Lower lobe of right lung (tissue), 2 donors: ENCODE data around the gene NEDD4. TPM values are rescaled to one million over a fixed set of nuclear protein-coding genes. Genes with fewer than 3 reads are reported as not detected.

Experiments used
- ATAC-seq, 2 donors: fragments of 200-7000 bp; cut with Tn5 transposase; one replicate each; pipeline ENCODE4 v1.9.1; 2020 to 2022; ENCODE audit warnings: mild to moderate bottlenecking in 2 of 2, moderate library complexity in 2 of 2
- DNase-seq: peaks from one replicate; pipeline ENCODE4 v3.0.0-alpha.2; 2020
- H3K27ac ChIP-seq: fragments of 200-600 bp; one replicate; pipeline ENCODE4 v1.8.0; 2022
- H3K27me3 ChIP-seq: fragments of 200-600 bp; one replicate; pipeline ENCODE4 v1.8.0; 2022; ENCODE audit warnings: low read depth
- H3K36me3 ChIP-seq: fragments of 200-600 bp; one replicate; pipeline ENCODE4 v1.8.0; 2022; ENCODE audit warnings: mild to moderate bottlenecking
- H3K4me1 ChIP-seq: fragments of 200-600 bp; one replicate; pipeline ENCODE4 v1.8.0; 2022
- H3K4me3 ChIP-seq: fragments of 200-600 bp; one replicate; pipeline ENCODE4 v1.8.0; 2022; ENCODE audit warnings: mild to moderate bottlenecking
- H3K9me3 ChIP-seq: fragments of 200-600 bp; one replicate; pipeline ENCODE4 v1.8.0; 2022
- CTCF ChIP-seq: fragments of 200-600 bp; IDR thresholded peaks from one replicate; pipeline ENCODE4 v1.8.0; 2022; ENCODE audit warnings: antibody characterized with exemption, mild to moderate bottlenecking
- intact Hi-C: fragments of 100-400 bp; cut with DNase I; formaldehyde crosslinking; loops from one replicate; pipeline ENCODE4 v1.11.0; 2022
- total RNA-seq: library from RNA; stranded (reverse); fragmentation: NEBNext Ultra II Directional; extraction: Animal tissue kit (Norgen Biotek cat#: 25700); gene quantifications from one replicate; pipeline ENCODE4 v1.2.1, GENCODE V29; 2021
- donor health status: DM: no; HTN: yes; CAD: no; lungs with severe emphysema.

NEDD4 gene
- total RNA-seq, 1 donor from 2014 or later, result 16.5 TPM

- H3K36me3 ChIP-seq, result no peaks in the 10 kb centered on the region
- no peaks in the 10 kb centered on the region for H3K27me3 ChIP-seq
- no peak overlapping the region for H3K4me3 ChIP-seq
- no peak overlapping the region for H3K27ac ChIP-seq
- no peak for ATAC-seq
- no peak for TF ChIP-seq CTCF
- DNase-seq, result no peak
- no peaks in the 10 kb centered on the region for H3K9me3 ChIP-seq
- no peaks in the 10 kb centered on the region for H3K4me1 ChIP-seq
- intact Hi-C loops, result no loop called here
Observed at GRCh38 chr15:55800216-55800615, 193.2 kb downstream of the NEDD4 start.

- no peak overlapping the region for H3K4me3 ChIP-seq
- H3K36me3 ChIP-seq, result no peaks in the 10 kb centered on the region
- H3K27ac ChIP-seq, result no peak overlapping the region
- peak; percentile 72 to 82 for ATAC-seq
- intact Hi-C loops, result no loop called here
- H3K9me3 ChIP-seq, result no peaks in the 10 kb centered on the region
- peak; percentile 63 for TF ChIP-seq CTCF
- DNase-seq, result peak; percentile 52
- no peaks in the 10 kb centered on the region for H3K27me3 ChIP-seq
- no peaks in the 10 kb centered on the region for H3K4me1 ChIP-seq
Observed at GRCh38 chr15:55799291-55800212, 193.9 kb downstream of the NEDD4 start.

DNA sequence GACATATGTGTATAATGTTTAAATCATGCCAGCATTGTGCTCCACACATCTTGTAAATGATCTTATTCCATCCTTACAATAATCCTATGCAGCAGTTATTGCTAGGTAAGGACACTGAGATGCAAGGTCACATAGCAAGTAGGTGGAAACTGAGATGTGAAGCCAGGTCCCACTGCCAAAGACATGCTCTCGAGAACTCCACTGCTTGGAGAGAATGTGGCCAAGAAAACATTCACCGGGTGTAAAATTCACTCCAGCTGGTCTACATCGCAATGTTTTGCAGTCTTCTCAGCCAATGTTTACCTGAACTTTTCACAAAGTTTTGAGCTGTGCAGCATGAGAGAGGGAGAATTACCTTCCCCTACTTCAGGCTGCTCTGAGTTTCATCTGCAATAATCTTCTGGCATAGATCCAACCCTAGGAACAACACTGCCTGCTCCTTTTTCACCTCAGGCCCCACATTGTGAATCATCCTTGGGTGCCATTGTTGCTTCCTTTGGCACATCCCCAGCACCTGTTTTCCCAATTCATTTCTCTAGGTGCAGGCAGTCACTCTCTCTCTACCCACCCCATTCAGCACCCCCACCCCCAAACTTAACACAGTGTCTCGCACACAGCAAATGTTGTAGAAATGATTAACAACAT lies 197.0 kb downstream of the NEDD4 start:
- Histone ChIP-seq H3K4me1 (peaks cover 4% of the 10 kb centered on the region), H3K4me3 (no peak overlapping the region), H3K36me3 (no peaks in the 10 kb centered on the region), H3K27ac (no peak overlapping the region), H3K9me3 (no peaks in the 10 kb centered on the region), H3K27me3 (no peaks in the 10 kb centered on the region)
- intact Hi-C loops, result no loop called here
- DNase-seq (no peak), ATAC-seq (no peak)
- no peak for TF ChIP-seq CTCF

GRCh38 chr15:55795031-55795430 lies 198.4 kb downstream of the NEDD4 start:
- Histone ChIP-seq H3K9me3 (no peaks in the 10 kb centered on the region), H3K27ac (no peak overlapping the region), H3K4me3 (no peak overlapping the region), H3K36me3 (no peaks in the 10 kb centered on the region), H3K27me3 (no peaks in the 10 kb centered on the region), H3K4me1 (peaks cover 4% of the 10 kb centered on the region)
- intact Hi-C loops, result no loop called here
- no peak for ATAC-seq
- no peak for TF ChIP-seq CTCF
- no peak for DNase-seq

GRCh38 chr15:55791551-55792400 lies 201.6 kb downstream of the NEDD4 start:
- intact Hi-C loops, result no loop called here
- H3K4me1 ChIP-seq, result peaks cover 4% of the 10 kb centered on the region
- H3K36me3 ChIP-seq, result no peaks in the 10 kb centered on the region
- DNase-seq (peak; percentile 72), ATAC-seq (peak; percentile 96 to 98)
- H3K4me3 ChIP-seq, result no peak overlapping the region
- no peaks in the 10 kb centered on the region for H3K27me3 ChIP-seq
- H3K27ac ChIP-seq, result peak overlapping the region; percentile 76
- H3K9me3 ChIP-seq, result no peaks in the 10 kb centered on the region
- TF ChIP-seq CTCF, result no peak
